Fibroblast of the aortic adventitia (primary cell): ENCODE data around the gene MAST3. TPM values are rescaled to one million over a fixed set of nuclear protein-coding genes. Genes with fewer than 3 reads are reported as not detected.

Experiments used
- DNase-seq: peaks from one replicate; pipeline ENCODE4 v3.0.0-alpha.2; 2010; ENCODE audit warnings: low read depth
- H3K4me3 ChIP-seq: 2 replicates; pipeline ENCODE4 v1.5.1; 2011; ENCODE audit warnings: low read depth, mild to moderate bottlenecking, control low read depth, low read length, moderate library complexity
- total RNA-seq: library from RNA; depleted of rRNA; stranded (reverse); fragments of >200 nt; gene quantifications from 2 replicates; pipeline ENCODE4 v1.2.3, GENCODE V29; 2012; ENCODE audit warnings: low replicate concordance
- TF ChIP-seq, protein P1 (sequence below): IDR thresholded peaks from 2 replicates; pipeline ENCODE4 v1.5.1; 2011; ENCODE audit warnings: mild to moderate bottlenecking, low read length, control low read depth, inconsistent platforms; ENCODE audit not compliant: insufficient read depth

Gene MAST3
- total RNA-seq, 1 donor = 3.1 TPM

GRCh38 chr19:18161636-18162002 lies 64.0 kb downstream of the MAST3 start:
- DNase-seq = no peak
- TF ChIP-seq, protein P1, sequence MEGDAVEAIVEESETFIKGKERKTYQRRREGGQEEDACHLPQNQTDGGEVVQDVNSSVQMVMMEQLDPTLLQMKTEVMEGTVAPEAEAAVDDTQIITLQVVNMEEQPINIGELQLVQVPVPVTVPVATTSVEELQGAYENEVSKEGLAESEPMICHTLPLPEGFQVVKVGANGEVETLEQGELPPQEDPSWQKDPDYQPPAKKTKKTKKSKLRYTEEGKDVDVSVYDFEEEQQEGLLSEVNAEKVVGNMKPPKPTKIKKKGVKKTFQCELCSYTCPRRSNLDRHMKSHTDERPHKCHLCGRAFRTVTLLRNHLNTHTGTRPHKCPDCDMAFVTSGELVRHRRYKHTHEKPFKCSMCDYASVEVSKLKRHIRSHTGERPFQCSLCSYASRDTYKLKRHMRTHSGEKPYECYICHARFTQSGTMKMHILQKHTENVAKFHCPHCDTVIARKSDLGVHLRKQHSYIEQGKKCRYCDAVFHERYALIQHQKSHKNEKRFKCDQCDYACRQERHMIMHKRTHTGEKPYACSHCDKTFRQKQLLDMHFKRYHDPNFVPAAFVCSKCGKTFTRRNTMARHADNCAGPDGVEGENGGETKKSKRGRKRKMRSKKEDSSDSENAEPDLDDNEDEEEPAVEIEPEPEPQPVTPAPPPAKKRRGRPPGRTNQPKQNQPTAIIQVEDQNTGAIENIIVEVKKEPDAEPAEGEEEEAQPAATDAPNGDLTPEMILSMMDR = no peak
- peak overlapping the region; percentile 49 for H3K4me3 ChIP-seq

- no peak for DNase-seq
- TF ChIP-seq, protein P1 = no peak
Measured at GRCh38 chr19:18164072-18164471, 66.5 kb downstream of the MAST3 start.

DNA sequence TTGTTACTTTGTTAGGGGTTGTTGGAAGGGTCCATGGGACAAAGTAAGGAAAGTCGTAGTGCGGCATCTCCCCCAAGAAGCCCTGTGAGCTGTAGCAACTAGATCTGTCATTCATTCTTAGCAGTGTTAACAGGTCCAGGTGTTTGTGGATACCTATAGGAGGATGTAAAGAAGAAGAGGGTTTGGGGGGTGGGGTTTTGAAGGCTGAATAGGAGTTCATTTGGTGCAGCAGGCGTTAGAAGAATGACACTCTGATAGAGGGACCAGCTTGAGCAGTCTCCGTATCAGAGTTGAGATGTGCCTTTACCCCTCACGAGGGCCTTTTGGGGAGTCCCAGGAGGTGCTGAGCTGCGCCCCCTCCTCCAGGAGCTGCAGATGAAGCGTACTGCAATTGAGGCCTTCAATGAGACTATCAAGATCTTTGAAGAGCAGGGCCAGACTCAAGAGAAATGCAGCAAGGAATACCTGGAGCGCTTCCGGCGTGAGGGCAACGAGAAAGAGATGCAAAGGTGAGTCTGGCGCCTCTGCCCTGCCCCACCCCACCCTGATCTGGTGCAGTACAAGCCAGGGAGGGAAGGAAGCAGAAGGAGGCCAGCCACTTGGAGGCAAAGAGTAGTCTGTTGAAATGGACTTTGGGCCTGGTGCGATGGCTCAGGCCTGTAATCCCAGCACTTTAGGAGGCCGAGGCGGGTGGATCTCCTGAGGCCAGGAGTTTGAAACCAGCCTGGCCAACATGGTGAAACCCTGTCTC lies 68.4 kb downstream of the MAST3 start:
- H3K4me3 ChIP-seq = no peak overlapping the region
- no peak for DNase-seq
- TF ChIP-seq, protein P1 = no peak

More at GRCh38 chr19:18164072-18164471, 66.5 kb downstream of the MAST3 start:
- H3K4me3 ChIP-seq = no peak overlapping the region

GRCh38 chr19:18167011-18167410 lies 69.4 kb downstream of the MAST3 start:
- DNase-seq = no peak
- TF ChIP-seq, protein P1 = no peak
- H3K4me3 ChIP-seq = no peak overlapping the region

GRCh38 chr19:18167975-18168645 lies 70.5 kb downstream of the MAST3 start:
- TF ChIP-seq, protein P1 = peak; percentile 71
- DNase-seq = peak; percentile 36
- H3K4me3 ChIP-seq = no peak overlapping the region

GRCh38 chr19:18168673-18169381 lies 71.2 kb downstream of the MAST3 start:
- DNase-seq = no peak
- TF ChIP-seq, protein P1 = no peak

More at GRCh38 chr19:18168673-18169381, 71.2 kb downstream of the MAST3 start:
- H3K4me3 ChIP-seq = no peak overlapping the region
